Activated CD8-positive, alpha-beta T cell treated with anti-CD3 and anti-CD28 coated beads for 36 hours (primary cell): ENCODE data around the gene MEPCE. TPM values are rescaled to one million over a fixed set of nuclear protein-coding genes. Genes with fewer than 3 reads are reported as not detected.
A peak's percentile ranks its signal among the peaks of the same experiment; 100 is the strongest.
"Not testable (repeated sequence)": the region's sequence is repeated elsewhere in the genome, so short reads cannot be mapped to it uniquely, and the experiment has no call there.

Source experiments
- ATAC-seq: fragments of 200-7000 bp; cut with Tn5 transposase; one replicate; pipeline ENCODE4 v1.10.0; 2021; ENCODE audit warnings: mild to moderate bottlenecking, moderate library complexity
- CTCF ChIA-PET: fragments of 350-600 bp; sonication (Branson Sonifier 250); formaldehyde crosslinking; loops from one replicate; lab custom pipeline; 2021; ENCODE audit warnings: antibody characterized with exemption; lab: Charles Lee
- POLR2A ChIA-PET: fragments of 350-600 bp; sonication (Branson Sonifier 250); formaldehyde crosslinking; loops from one replicate; lab custom pipeline; 2021; ENCODE audit warnings: antibody characterized with exemption; lab: Charles Lee
- DNase-seq: peaks from one replicate; pipeline ENCODE4 v3.0.0-alpha.2; 2020
- H3K27ac Mint-ChIP-seq: one replicate; pipeline ENCODE4 v1.8.0; 2021; ENCODE audit warnings: mild to moderate bottlenecking, mixed read lengths
- H3K27me3 Mint-ChIP-seq: one replicate; pipeline ENCODE4 v1.8.0; 2021; ENCODE audit warnings: mixed read lengths
- H3K36me3 Mint-ChIP-seq: one replicate; pipeline ENCODE4 v1.8.0; 2021; ENCODE audit warnings: low read depth, mixed read lengths
- H3K4me1 Mint-ChIP-seq: one replicate; pipeline ENCODE4 v1.8.0; 2021; ENCODE audit warnings: low read depth, mixed read lengths
- H3K4me3 Mint-ChIP-seq: one replicate; pipeline ENCODE4 v1.8.0; 2021; ENCODE audit warnings: mild to moderate bottlenecking, moderate library complexity, mixed read lengths
- H3K9me3 Mint-ChIP-seq: one replicate; pipeline ENCODE4 v1.8.0; 2021; ENCODE audit warnings: mixed read lengths
- intact Hi-C: fragments of 100-400 bp; cut with micrococcal nuclease; formaldehyde crosslinking; loops from one replicate; pipeline ENCODE4 v1.10.0; 2022
- total RNA-seq, 2 experiments: library from RNA; stranded (reverse); gene quantifications; one replicate each; pipeline ENCODE4 v1.2.3, GENCODE V29; 2021
- TF ChIP-seq, protein P1 (sequence below): fragments of 200-600 bp; IDR thresholded peaks from one replicate; pipeline ENCODE4 v1.8.0; 2022; ENCODE audit warnings: antibody characterized with exemption, mild to moderate bottlenecking

Gene MEPCE, protein sequence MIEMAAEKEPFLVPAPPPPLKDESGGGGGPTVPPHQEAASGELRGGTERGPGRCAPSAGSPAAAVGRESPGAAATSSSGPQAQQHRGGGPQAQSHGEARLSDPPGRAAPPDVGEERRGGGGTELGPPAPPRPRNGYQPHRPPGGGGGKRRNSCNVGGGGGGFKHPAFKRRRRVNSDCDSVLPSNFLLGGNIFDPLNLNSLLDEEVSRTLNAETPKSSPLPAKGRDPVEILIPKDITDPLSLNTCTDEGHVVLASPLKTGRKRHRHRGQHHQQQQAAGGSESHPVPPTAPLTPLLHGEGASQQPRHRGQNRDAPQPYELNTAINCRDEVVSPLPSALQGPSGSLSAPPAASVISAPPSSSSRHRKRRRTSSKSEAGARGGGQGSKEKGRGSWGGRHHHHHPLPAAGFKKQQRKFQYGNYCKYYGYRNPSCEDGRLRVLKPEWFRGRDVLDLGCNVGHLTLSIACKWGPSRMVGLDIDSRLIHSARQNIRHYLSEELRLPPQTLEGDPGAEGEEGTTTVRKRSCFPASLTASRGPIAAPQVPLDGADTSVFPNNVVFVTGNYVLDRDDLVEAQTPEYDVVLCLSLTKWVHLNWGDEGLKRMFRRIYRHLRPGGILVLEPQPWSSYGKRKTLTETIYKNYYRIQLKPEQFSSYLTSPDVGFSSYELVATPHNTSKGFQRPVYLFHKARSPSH
- 10 to 100 TPM; 38.3 to 38.8 TPM for total RNA-seq

DNA sequence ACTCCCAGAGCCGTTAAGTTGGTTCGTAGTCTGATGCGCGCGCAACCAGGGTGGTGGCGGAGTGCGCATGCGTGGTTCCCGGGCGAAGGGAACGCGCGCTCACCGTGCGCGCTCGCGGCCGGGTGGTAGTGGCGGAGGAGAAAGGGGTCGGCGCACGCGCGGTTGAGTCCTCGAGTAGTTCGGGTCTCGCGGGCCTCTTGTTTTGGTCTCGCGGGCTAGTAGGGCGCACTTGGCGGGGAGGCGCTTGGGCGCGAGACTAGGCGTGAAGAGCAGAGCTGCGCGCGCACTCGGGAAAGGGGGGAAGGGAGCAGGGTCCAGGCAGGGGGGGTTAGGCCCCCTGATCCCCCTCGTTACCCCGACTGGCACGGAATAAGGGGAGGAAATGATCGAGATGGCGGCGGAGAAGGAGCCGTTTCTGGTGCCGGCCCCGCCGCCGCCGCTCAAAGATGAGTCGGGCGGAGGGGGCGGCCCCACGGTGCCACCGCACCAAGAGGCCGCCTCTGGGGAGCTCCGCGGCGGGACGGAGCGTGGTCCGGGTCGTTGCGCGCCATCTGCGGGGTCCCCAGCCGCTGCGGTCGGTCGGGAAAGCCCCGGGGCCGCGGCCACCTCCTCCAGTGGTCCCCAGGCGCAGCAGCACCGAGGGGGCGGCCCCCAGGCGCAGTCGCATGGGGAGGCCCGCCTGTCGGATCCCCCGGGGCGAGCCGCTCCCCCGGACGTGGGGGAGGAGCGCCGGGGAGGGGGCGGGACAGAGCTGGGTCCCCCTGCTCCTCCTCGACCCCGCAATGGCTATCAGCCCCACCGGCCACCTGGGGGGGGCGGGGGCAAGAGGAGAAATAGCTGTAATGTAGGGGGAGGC lies at the start of gene MEPCE:
Gene MEPCE, plus strand, starts transcription at position 195 of the 856 bp plus-strand sequence. Its CDS starts 188 bp downstream, at position 383.
- no peaks in the 10 kb centered on the region for H3K9me3 Mint-ChIP-seq
- peaks cover 44% of the 10 kb centered on the region for H3K36me3 Mint-ChIP-seq
- ATAC-seq (peak; percentile 51), DNase-seq (peak; percentile 97)
- H3K27me3 Mint-ChIP-seq: no peaks in the 10 kb centered on the region
- H3K27ac Mint-ChIP-seq: peak within 1 kb of the TSS; percentile 98
- POLR2A ChIA-PET: interaction anchor here (0.6 to 2.3 kb wide), 23 partner anchors 9 to 872 kb away, joined by 3 to 9 read pairs (median 3); partner anchors contain the start of genes AP4M1, FBXO24, LRCH4 and MCM7
- TF ChIP-seq, protein P1, sequence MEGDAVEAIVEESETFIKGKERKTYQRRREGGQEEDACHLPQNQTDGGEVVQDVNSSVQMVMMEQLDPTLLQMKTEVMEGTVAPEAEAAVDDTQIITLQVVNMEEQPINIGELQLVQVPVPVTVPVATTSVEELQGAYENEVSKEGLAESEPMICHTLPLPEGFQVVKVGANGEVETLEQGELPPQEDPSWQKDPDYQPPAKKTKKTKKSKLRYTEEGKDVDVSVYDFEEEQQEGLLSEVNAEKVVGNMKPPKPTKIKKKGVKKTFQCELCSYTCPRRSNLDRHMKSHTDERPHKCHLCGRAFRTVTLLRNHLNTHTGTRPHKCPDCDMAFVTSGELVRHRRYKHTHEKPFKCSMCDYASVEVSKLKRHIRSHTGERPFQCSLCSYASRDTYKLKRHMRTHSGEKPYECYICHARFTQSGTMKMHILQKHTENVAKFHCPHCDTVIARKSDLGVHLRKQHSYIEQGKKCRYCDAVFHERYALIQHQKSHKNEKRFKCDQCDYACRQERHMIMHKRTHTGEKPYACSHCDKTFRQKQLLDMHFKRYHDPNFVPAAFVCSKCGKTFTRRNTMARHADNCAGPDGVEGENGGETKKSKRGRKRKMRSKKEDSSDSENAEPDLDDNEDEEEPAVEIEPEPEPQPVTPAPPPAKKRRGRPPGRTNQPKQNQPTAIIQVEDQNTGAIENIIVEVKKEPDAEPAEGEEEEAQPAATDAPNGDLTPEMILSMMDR: no peak
- CTCF ChIA-PET: interaction anchor here (1.6 to 1.8 kb wide), 2 partner anchors 21 to 276 kb away, joined by 5 to 7 read pairs; partner anchors contain the start of gene POP7
- peak within 1 kb of the TSS; percentile 86 for H3K4me3 Mint-ChIP-seq
- intact Hi-C loops: no loop called here
- peaks cover 38% of the 10 kb centered on the region for H3K4me1 Mint-ChIP-seq

DNA sequence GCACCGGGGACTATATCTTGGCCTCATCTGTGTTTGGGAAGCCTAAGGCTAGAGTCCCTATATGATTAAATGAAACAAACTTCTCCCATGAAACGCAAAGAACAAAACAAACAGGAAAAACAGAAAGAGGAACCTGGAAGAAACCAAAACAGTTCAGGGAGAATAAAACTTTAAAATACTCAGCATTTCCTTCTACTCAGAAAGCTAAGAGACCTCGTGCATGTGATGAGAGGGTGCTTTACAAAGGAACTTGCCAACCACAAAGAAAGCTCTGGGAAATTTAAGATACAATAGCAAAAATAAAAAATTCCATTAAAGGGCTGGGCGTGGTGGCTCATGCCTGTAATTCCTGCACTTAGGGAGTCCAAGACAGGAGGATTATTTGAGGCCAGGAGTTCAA lies 49.4 kb upstream of the MEPCE start:
- intact Hi-C loops: no loop called here
- DNase-seq (no peak), ATAC-seq (no peak)
- H3K27ac Mint-ChIP-seq: no peak overlapping the region
- CTCF ChIA-PET: interaction anchor here (6.3 kb wide), 1 partner anchor 28 kb away, joined by 36 read pairs; no protein-coding TSS in a partner anchor
- H3K4me1 Mint-ChIP-seq: peaks cover 9% of the 10 kb centered on the region
- H3K9me3 Mint-ChIP-seq: no peaks in the 10 kb centered on the region
- no peak overlapping the region for H3K4me3 Mint-ChIP-seq
- TF ChIP-seq, protein P1: no peak
- no peaks in the 10 kb centered on the region for H3K36me3 Mint-ChIP-seq
- POLR2A ChIA-PET: no interaction called here
- no peaks in the 10 kb centered on the region for H3K27me3 Mint-ChIP-seq

DNA sequence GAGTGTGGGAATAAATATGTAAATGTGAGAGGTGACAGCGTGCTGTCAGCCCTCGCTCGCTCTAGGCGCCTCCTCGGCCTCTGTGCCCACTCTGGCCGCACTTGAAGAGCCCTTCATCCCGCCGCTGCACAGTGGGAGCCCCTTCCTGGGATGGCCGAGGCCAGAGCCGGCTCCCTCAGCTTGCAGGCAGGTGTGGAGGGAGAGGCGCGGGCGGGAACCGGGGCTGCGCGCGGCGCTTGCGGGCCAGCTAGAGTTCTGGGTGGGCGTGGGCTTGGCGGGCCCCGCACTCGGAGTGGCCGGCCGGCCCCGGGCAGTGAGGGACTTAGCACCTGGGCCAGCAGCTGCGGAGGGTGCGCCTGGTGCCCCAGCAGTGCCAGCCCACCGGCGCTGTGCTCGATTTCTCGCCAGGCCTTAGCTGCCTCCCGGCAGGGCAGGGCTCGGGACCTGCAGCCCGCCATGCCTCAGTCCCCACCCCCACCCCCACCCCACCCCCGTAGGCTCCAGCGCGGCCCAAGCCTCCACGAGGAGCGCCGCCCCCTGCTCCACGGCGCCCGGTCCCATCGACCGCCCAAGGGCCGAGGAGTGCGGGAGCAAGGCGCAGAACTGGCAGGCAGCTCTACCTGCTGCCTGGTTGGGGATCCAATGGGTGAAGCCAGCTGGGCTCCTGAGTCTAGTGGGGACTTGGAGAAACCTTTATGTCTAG lies 47.9 kb upstream of the MEPCE start:
- H3K4me3 Mint-ChIP-seq, H3K27me3 Mint-ChIP-seq, DNase-seq, H3K36me3 Mint-ChIP-seq, intact Hi-C loops, H3K9me3 Mint-ChIP-seq, H3K4me1 Mint-ChIP-seq, H3K27ac Mint-ChIP-seq, ATAC-seq: not testable (repeated sequence)
- POLR2A ChIA-PET: interaction anchor here (0.6 to 1.6 kb wide), 5 partner anchors 9 to 309 kb away, joined by 3 to 5 read pairs (median 4); partner anchors contain the start of gene PILRA
- CTCF ChIA-PET: interaction anchor here (1.2 to 6.3 kb wide), 2 partner anchors 26 to 35 kb away, joined by 3 to 36 read pairs; no protein-coding TSS in a partner anchor

DNA sequence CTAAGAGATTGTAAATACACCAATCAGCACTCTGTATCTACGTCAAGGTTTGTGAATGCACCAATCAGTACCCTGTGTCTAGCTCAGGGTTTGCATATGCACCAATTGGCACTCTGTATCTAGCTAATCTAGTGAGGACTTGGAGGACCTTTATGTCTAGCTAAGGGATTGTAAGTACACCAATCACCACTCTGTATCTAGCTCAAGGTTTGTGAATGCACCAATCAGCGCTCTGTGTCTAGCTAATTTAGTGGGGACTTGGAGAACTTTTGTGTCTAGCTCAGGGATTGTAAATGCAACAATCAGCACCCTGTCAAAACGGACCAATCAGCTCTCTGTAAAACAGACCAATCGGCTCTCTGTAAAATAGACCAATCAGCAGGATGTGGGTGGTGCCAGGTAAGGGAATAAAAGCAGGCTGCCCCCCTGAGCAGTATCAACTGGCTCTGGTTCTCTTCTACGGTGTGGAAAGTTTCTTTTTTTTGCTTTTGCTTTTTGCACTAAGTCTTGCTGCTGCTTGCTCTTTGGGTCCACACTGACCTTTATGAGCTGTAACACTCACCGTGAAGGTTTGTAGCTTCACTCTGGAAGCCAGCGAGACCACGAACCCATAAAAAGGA lies 47.3 kb upstream of the MEPCE start:
- H3K27me3 Mint-ChIP-seq, DNase-seq, H3K36me3 Mint-ChIP-seq, H3K4me3 Mint-ChIP-seq, H3K4me1 Mint-ChIP-seq, H3K9me3 Mint-ChIP-seq, intact Hi-C loops, H3K27ac Mint-ChIP-seq: not testable (repeated sequence)
- peak; percentile 64 for ATAC-seq
- ChIA-PET CTCF (interaction anchor here (1.2 to 6.3 kb wide), 2 partner anchors 25 to 36 kb away, joined by 3 to 36 read pairs; no protein-coding TSS in a partner anchor), POLR2A (interaction anchor here (0.7 to 1.6 kb wide), 4 partner anchors 11 to 245 kb away, joined by 3 to 5 read pairs (median 4); no protein-coding TSS in a partner anchor)
